Thoracic aorta (tissue), 2 donors: ENCODE data around the gene KCNQ5. TPM values are rescaled to one million over a fixed set of nuclear protein-coding genes. Genes with fewer than 3 reads are reported as not detected.

Experiments used
- ATAC-seq: fragments of 150-250 bp; one replicate; pipeline ENCODE4 v1.8.0; 2017; ENCODE audit warnings: low read depth; ENCODE audit not compliant: insufficient number of reproducible peaks, low FRiP score
- DNase-seq: peaks from one replicate; pipeline ENCODE4 v3.0.0-alpha.2; 2020; ENCODE audit warnings: low spot score
- H3K27ac ChIP-seq, 2 donors: fragments of 200-600 bp; sonication (generic); 1 replicate in 1 of 2; 2 replicates in 1 of 2; pipeline ENCODE4 v1.5.1; 2016; ENCODE audit warnings: mild to moderate bottlenecking in 2 of 2, moderate library complexity in 2 of 2
- H3K27me3 ChIP-seq: fragments of 200-600 bp; sonication (generic); replicated peaks from 2 replicates; pipeline ENCODE4 v1.6.0; 2016; ENCODE audit warnings: mild to moderate bottlenecking; ENCODE audit not compliant: insufficient read depth
- H3K36me3 ChIP-seq: fragments of 200-600 bp; sonication (generic); one replicate; pipeline ENCODE4 v1.5.1; 2016
- H3K4me1 ChIP-seq, 2 donors: fragments of 200-600 bp; sonication (generic); 1 replicate in 1 of 2; 2 replicates in 1 of 2; pipeline versions ENCODE4 v1.5.1 to v1.6.0; 2016; ENCODE audit warnings: low read depth in 2 of 2, mild to moderate bottlenecking in 1 of 2; ENCODE audit not compliant: control insufficient read depth in 1 of 2
- H3K4me3 ChIP-seq: fragments of 200-600 bp; sonication (generic); 2 replicates; pipeline ENCODE4 v1.5.1; 2016; ENCODE audit warnings: mild to moderate bottlenecking
- H3K9me3 ChIP-seq: fragments of 200-600 bp; sonication (generic); 2 replicates; pipeline ENCODE4 v1.5.1; 2016
- CTCF ChIP-seq: fragments of 200-600 bp; sonication (generic); IDR thresholded peaks from one replicate; pipeline ENCODE4 v1.5.1; 2019; ENCODE audit warnings: antibody characterized with exemption
- total RNA-seq, 2 donors: library from RNA; depleted of rRNA; stranded (reverse); fragments of >200 nt; gene quantifications; one replicate each; pipeline versions ENCODE4 v1.1.0 to v1.2.3, GENCODE V29; 2016

The KCNQ5 gene
- total RNA-seq, 2 donors from 2014 or later: 7.3 to 8.5 TPM

- Histone ChIP-seq H3K4me3 (no peak overlapping the region), H3K27ac (no peak overlapping the region), H3K36me3 (no peaks in the 10 kb centered on the region), H3K4me1 (no peaks in the 10 kb centered on the region), H3K9me3 (no peaks in the 10 kb centered on the region), H3K27me3 (no peaks in the 10 kb centered on the region)
- ATAC-seq (no peak), DNase-seq (no peak)
- TF ChIP-seq CTCF: no peak
These were observed 111.2 kb downstream of the KCNQ5 start for GRCh38 chr6:72733045-72733444.

GRCh38 chr6:72738091-72738490 is 116.2 kb downstream of the KCNQ5 start:
- Histone ChIP-seq H3K4me3 (no peak overlapping the region), H3K9me3 (no peaks in the 10 kb centered on the region), H3K4me1 (no peaks in the 10 kb centered on the region), H3K36me3 (no peaks in the 10 kb centered on the region), H3K27ac (no peak overlapping the region), H3K27me3 (no peaks in the 10 kb centered on the region)
- DNase-seq: no peak
- TF ChIP-seq CTCF: no peak
- ATAC-seq: no peak

GRCh38 chr6:72739368-72739779 is 117.5 kb downstream of the KCNQ5 start:
- Histone ChIP-seq H3K36me3 (no peaks in the 10 kb centered on the region), H3K4me1 (peaks cover 0 to 2% of the 10 kb centered on the region in 2 donors), H3K9me3 (no peaks in the 10 kb centered on the region), H3K27ac (no peak overlapping the region), H3K27me3 (no peaks in the 10 kb centered on the region), H3K4me3 (no peak overlapping the region)
- DNase-seq: no peak
- TF ChIP-seq CTCF: no peak
- ATAC-seq: no peak

GRCh38 chr6:72740135-72740534 is 118.3 kb downstream of the KCNQ5 start:
- no peaks in the 10 kb centered on the region for H3K27me3 ChIP-seq
- H3K4me3 ChIP-seq: no peak overlapping the region
- DNase-seq (no peak), ATAC-seq (no peak)
- no peaks in the 10 kb centered on the region for H3K9me3 ChIP-seq
- H3K27ac ChIP-seq: no peak overlapping the region
- peaks cover 0 to 10% of the 10 kb centered on the region in 2 donors for H3K4me1 ChIP-seq
- no peaks in the 10 kb centered on the region for H3K36me3 ChIP-seq
- no peak for TF ChIP-seq CTCF

- DNase-seq (no peak), ATAC-seq (no peak)
- H3K4me1 ChIP-seq: peaks cover 0 to 19% of the 10 kb centered on the region in 2 donors
- no peaks in the 10 kb centered on the region for H3K9me3 ChIP-seq
- no peaks in the 10 kb centered on the region for H3K36me3 ChIP-seq
- no peak for TF ChIP-seq CTCF
- H3K27me3 ChIP-seq: no peaks in the 10 kb centered on the region
- no peak overlapping the region for H3K4me3 ChIP-seq
- no peak overlapping the region for H3K27ac ChIP-seq
These were observed 119.2 kb downstream of the KCNQ5 start for GRCh38 chr6:72741083-72741482.
